ENCODE data around the gene STK32A. TPM values are rescaled to one million over a fixed set of nuclear protein-coding genes. Genes with fewer than 3 reads are reported as not detected.

Gene STK32A
- total RNA-seq, 1 experiment from 2014 or later, result 1.2 TPM

DNA sequence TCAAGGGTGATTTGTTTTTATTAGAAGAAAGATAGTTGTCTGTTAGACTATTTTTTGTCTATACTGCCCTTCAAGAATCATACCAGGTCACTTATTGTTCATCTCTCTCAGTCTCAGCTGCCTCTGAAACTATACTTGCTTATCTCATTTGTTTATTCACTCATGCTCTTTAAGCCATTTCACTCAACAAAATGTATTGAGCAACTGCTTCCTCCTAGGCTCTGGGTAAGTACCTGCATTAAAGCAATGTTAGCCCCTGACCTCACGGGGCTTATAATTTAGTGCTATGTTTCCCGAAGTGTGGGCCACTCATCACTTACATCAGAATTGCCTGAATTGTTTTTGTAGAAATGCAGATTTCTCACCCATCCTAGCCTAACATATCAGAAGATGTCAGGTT, 174.2 kb downstream of the STK32A start (continued):
- TF ChIP-seq, protein P1, sequence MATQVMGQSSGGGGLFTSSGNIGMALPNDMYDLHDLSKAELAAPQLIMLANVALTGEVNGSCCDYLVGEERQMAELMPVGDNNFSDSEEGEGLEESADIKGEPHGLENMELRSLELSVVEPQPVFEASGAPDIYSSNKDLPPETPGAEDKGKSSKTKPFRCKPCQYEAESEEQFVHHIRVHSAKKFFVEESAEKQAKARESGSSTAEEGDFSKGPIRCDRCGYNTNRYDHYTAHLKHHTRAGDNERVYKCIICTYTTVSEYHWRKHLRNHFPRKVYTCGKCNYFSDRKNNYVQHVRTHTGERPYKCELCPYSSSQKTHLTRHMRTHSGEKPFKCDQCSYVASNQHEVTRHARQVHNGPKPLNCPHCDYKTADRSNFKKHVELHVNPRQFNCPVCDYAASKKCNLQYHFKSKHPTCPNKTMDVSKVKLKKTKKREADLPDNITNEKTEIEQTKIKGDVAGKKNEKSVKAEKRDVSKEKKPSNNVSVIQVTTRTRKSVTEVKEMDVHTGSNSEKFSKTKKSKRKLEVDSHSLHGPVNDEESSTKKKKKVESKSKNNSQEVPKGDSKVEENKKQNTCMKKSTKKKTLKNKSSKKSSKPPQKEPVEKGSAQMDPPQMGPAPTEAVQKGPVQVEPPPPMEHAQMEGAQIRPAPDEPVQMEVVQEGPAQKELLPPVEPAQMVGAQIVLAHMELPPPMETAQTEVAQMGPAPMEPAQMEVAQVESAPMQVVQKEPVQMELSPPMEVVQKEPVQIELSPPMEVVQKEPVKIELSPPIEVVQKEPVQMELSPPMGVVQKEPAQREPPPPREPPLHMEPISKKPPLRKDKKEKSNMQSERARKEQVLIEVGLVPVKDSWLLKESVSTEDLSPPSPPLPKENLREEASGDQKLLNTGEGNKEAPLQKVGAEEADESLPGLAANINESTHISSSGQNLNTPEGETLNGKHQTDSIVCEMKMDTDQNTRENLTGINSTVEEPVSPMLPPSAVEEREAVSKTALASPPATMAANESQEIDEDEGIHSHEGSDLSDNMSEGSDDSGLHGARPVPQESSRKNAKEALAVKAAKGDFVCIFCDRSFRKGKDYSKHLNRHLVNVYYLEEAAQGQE (IDR thresholded peaks at IDR 0.05; ENCODE audit: low read depth), result no peak
- TF ChIP-seq YY1 (IDR thresholded peaks at IDR 0.05; ENCODE audit: extremely low read depth, insufficient replicate concordance, low read depth, low read length), result no peak
- TF ChIP-seq EGR1 (IDR thresholded peaks at IDR 0.05; ENCODE audit: low read depth), result no peak
- TF ChIP-seq SIN3A (IDR thresholded peaks at IDR 0.05; ENCODE audit: low read depth), result no peak
- TF ChIP-seq POLR2A (IDR thresholded peaks at IDR 0.05; ENCODE audit: borderline replicate concordance, extremely low read depth, insufficient read depth, insufficient read length), result no peak
- no peak for TF ChIP-seq ZBTB33 (IDR thresholded peaks at IDR 0.05; ENCODE audit: extremely low read depth, insufficient replicate concordance, low read length)
- no peak for TF ChIP-seq ZNF274 (IDR thresholded peaks at IDR 0.05; ENCODE audit: low read depth, low read length)
